EH (cell line): ENCODE results near the gene ATL3.
"Not testable (repeated sequence)": the region's sequence is repeated elsewhere in the genome, so short reads cannot be mapped to it uniquely, and the experiment has no call there.

Experiments
- DNase-seq: peaks from one replicate; pipeline ENCODE4 v3.0.0-alpha.2; 2015; ENCODE audit warnings: low read depth

ATL3 gene

DNA sequence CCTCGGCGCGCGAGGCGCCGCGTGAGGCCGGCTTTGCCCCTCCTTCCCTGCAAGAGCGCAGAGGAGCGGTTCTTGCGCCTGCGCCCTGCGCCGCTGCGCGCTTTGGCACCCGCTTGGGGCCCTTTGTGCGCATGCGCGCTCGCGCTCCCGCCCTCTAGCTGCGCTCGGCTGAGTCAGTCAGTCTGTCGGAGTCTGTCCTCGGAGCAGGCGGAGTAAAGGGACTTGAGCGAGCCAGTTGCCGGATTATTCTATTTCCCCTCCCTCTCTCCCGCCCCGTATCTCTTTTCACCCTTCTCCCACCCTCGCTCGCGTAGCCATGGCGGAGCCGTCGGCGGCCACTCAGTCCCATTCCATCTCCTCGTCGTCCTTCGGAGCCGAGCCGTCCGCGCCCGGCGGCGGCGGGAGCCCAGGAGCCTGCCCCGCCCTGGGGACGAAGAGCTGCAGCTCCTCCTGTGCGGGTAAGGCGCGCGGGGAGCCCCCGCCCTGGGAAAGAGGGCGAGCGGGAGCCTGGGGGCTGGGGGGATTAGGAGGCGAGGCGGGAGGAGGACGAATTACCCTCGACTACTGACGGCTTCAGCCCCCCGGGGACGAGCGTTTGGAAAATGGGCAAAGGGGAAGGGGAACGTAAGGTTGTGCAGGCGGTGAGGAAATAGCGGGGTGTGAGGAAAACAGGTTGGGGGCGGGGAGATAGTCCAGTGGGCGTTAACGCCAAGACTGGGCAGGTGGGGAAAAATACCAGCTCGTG, 10.3 kb upstream of the ATL3 start, which contains the start of gene RTN3:
Gene RTN3 (plus strand): TSS at position 180 of the 745 bp plus-strand sequence. CDS start 137 bp downstream, at position 317.
- peak; percentile 98 for DNase-seq

DNA sequence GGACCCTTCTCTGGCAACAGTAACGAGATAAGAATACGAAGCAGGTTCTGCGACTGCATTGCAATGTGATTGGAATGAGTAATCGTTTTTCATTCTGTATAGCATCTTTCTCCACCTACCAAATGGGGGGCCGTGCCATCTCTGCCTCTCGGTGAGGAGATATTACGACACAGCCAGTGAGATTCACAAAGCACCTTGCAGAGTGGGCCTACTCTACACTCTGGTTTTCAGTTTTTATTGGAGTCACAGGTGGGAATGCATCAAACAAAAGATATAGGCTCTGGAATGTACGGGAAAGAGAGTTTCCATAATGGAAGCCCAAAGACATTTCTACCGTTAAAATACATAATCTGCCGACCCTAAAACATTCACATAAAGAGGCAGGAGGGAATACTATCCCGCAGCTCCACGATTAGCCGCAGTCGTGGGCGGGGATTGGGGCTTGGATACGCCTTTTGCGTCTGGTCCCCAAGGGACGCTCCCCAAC, 9.7 kb upstream of the ATL3 start:
- DNase-seq, result no peak

DNA sequence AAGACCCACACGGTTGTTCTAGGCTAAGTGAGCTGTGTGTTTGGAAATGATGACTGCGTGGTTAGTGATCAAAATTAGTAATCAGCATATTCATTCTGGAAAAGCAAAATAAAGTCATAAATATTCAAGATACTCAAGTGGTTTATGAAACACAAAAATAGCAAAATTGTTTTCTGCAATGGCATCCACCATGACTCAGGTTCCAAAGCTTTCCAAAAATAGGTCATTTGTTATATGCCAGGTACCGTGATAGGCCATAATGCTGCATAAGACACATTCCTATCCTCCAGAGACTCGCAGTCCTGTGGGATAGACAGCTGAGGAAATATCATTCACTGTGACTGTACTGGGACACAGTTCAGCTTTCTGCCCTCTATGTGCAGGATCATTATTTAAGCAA, 2.4 kb upstream of the ATL3 start:
- peak; percentile 70 for DNase-seq

DNA sequence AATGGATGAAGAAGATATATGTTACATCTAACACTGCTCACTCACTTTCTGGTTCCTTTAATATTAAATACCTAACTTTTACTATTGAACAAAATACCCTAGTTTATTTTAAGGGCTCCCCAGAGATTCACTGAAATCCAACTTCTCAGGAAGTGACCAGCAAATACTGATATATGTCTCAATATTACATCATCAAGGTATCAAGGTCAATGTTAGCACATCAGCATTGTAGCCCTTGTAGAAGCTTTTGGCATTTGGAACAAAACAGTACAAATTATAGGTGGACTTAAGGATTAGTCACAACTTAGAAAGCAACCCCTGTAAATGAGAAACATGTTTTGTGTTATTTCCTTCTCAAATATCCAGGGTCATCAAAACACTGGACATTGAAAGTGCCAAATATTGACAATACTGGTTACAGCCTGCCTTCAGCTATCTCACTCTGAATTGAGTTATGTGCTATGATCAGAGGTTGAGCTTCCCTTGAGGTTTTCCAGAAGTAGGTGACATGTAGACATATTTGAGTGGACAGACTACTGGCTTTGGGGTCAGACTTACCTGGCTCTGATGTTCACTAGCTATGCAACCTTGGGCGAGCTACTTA, 1.9 kb upstream of the ATL3 start:
- DNase-seq, result no peak

DNA sequence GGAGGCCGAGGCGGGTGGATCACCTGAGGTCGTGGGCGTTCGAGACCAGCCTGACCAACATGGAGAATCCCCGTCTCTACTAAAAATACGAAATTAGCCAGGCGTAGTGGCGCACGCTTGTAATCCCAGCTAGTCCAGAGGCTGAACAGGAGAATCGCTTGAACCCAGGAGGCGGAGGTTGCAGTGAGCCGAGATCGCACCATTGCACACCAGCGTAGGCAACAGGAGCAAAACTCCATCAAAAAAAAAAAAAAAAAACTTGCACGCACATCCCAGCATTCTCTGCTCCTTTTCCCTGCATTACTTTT, 934 bp upstream of the ATL3 start:
- DNase-seq, result no peak

DNA sequence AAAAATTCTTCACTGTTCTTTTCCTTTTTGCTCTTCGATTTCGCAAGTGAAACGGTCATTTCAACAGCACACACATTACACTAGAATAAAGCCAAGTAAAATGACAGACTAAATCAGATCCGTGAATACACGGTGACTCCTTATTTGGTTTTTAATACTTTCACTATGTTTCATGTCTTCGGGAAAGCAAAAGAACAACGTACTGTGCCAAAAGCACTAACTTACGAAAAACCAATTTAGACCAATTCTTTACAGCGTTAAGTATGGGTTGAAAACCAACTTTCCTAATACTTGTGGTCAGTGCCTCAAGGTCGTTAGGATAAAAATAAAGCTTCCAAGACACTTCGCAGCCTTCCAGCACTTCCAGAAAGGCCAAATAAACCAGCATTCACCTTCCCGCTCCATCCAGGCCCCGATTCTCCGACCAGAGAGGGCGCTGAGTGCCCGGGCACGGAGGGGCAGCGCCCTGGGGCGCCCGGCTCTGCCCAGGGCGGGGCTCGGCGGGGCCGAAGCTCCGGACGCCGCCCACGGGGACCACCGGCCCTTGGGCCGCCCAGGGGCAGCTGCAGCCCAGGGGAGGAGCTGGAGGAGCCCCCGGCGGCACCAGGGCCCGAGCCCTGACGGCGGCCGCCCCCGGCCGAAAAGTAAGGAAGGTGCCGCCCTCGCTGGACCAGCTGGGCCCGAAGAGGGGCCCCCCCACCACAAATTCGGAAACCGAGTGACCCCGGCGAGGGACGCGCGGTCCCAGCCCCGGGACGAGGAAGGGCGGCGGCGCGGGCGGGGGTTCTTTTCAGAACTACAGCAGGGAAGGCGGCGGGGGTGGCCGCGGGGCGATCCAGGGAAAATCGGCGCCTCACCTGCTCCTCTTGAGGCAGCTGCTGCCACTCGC, 499 bp downstream of the ATL3 start:
- peak; percentile 69 for DNase-seq

DNA sequence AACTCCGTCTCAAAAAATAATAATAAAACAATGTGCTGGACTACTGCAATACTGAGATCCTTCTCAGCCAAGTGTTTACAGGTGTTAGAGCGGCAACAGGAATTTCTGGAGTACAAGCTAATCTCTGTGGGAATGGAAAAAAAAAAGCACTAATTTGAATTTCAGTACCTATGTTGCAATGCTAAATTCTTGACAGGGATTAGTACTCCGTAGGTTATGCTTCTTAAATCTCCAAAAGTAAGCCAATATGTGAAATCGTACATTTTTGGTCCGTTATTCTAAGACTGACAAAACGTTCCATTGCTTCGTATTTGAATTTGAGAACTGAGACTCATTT, 1.1 kb downstream of the ATL3 start:
- no peak for DNase-seq

DNA sequence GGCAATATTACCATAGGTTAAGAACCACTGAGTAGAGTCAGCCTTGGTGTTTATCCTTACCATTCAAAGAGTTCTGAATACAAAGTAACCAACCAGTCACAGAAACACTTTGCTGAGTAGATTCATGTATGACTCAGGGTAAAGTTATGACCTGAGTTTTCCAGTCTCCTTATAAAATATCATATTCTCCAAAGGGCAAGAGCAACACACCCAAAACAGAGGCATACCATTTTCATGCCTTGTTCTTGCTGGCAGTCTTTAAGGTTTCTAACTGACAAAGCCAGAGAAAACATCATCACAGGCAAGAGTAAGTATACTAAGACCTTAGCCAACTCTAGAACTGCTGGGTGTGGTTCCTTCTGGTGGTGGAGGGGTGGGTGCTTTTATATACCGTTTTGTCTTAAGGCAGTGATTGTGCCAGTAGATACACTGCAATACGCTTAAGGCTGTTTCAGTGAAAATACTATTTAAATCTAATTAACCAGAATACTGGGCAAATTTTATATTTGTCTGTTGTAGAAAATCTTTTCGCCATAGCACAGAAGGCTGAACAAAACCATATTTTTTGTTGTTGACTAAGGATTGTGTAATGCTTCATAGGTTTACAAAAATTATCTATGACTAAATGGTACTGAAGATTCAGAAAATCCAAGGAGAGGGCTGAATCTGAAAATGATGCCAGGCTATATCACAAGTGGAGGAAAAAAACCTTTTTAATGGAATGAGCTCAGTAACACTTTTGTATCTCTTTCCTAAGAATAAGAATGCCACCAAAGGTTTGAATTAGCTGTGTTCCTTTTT, 3.0 kb downstream of the ATL3 start:
- DNase-seq, result peak; percentile 96

DNA sequence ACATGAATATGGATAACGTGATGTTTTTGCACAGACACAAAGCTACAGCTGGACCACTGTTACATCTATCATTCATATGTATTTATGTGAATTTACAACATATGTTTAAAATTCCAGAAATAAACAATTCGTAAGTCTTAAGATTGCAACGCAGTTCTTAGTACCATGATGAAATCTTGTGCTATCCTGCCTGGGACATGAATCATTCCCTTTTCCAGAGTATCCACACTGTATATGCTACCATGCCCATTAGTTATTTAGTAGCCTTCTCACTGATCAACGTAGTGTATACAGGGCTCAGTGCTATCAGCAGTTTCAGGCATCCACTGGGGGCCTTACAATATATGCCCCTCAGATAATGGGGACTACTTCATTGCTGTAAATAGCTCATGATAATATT, 4.3 kb downstream of the ATL3 start:
- peak; percentile 73 for DNase-seq

DNA sequence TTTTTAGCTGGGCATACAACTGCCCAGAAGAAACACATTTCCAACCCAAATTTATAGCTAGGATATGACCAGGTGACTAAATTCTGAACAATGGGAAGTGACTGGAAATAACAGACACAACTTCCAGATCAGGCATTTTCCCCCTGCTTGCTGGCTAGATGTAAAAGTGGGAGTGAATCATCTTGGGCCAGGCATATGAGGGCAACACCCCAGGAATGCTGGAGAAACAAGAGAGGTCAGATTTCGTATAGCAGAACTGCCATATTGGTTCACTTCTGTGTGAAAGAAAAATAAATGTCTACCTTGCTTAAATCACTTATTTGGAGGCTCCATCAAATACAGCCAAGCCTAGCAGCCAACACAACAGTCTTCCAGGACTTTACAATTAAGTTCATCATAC, 7.4 kb downstream of the ATL3 start:
- DNase-seq, result peak; percentile 78

DNA sequence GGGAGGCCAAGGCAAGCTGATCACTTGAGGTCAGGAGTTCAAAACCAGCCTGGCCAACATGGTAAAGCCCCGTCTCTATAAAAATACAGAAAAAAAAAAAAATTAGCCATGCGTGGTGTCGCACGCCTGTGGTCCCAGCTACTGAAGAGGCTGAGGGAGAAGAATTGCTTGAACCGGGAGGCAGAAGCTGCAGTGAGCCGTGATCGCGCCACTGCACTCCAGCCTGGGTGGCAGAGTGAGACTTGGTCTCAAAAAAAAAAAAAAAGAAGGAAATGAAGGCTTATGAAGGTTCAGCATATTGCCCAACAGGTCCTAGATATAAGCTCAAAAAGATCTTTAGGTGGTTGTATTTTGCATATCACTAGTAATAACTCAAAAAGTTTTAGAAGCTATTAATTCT, 10.2 kb downstream of the ATL3 start:
- DNase-seq, result no peak

DNA sequence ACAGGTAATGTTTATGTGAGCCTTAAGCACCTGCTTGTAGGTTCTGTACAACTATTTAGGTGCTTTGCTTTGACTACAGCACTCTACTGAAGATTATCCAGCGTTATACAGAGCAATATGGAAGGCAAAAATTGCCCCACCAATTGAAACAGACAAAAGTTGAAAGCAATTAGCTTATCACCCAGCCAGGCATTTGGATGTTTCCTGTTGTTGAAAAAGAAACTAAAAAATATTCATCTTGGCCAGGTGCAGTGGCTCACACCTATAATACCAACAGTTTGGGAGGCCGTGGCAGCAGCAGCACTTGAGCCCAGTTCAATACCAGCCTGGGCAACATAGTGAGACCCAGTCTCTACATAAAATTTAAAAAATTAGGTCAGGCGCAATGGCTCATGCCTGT, 18.5 kb downstream of the ATL3 start:
- DNase-seq, result no peak

DNA sequence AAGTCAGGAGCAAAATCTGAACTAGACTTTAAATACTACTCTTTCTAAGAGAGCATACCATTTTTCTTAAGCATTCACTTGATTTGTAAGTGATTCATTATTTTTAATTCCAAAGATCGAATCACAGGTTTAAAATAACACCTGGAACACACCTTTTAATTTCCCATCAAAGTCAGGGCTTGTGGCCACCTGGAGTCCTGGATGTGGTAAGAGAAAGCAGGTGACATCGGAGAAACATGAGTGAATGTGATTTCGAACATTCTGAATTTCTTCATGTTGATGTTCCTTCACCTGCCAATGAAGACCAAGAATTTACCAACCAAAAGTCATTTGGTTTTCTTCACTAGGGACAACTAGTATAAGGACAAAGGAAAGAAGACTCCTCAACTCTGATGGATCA, 28.0 kb downstream of the ATL3 start:
- no peak for DNase-seq

DNA sequence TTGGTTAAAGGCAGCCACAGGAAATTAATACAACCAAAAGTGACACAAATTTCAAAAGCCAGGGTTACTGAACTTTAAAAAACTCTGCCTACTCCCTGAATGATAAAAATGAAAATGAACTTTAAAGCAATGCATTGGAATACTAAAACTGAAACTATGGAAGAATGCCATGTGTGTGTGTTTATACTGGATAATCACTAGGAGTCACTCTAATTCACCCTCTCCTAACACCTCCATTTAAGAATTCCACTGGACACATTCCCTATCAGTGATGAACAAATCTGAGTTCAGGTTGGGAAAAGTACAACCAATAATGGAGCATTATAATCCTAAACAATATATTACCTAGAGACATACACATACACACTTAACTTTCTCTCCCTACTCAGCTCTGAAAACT, 29.4 kb downstream of the ATL3 start:
- DNase-seq, result peak; percentile 40

DNA sequence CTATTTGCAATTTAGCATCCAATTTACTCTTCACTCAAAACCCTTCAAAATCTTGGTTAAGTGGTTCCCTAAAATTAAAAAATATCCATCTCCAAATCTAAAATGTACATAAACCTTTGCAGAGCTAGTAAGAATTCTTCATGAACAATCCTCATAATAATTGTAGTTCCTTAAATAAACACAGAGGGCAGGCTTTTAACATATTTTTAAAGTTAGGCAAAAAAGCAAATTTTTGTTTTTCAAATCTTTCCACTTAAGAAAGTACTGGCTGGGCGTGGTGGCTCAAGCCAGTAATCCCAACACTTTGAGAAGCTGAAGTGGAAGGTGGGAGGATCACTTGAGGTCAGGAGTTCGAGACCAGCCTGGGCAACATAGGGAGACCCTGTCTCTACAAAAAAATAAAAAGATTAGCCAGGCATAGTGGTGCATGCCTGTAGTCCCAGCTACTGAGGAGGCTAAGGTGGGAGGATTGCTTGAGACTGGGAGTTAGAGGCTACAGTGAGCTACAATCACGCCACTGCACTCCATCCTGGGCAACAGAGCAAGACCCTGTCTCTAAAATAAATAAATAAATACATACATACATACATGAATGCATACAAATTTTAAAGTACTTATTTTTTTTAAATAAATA, 31.9 kb downstream of the ATL3 start:
- peak; percentile 34 for DNase-seq

DNA sequence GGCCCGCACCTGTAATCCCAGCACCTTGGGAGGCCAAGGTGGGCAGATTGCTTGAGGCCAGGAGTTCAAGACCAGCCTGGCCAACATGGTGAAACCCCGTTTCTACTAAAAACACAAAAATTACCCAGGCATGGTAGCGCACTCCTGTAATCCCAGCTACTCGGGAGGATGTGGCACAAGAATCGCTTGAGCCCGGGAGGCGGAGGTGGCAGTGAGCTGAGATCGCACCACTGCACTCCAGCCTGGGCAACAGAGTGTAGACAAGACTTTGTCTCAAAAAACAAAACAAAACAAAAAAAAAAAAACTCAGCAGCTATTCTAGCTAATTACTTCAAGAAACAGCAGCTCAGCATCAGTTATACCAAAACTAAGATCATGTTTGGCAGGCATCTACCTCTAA, 32.7 kb downstream of the ATL3 start:
- DNase-seq, result not testable (repeated sequence)

DNA sequence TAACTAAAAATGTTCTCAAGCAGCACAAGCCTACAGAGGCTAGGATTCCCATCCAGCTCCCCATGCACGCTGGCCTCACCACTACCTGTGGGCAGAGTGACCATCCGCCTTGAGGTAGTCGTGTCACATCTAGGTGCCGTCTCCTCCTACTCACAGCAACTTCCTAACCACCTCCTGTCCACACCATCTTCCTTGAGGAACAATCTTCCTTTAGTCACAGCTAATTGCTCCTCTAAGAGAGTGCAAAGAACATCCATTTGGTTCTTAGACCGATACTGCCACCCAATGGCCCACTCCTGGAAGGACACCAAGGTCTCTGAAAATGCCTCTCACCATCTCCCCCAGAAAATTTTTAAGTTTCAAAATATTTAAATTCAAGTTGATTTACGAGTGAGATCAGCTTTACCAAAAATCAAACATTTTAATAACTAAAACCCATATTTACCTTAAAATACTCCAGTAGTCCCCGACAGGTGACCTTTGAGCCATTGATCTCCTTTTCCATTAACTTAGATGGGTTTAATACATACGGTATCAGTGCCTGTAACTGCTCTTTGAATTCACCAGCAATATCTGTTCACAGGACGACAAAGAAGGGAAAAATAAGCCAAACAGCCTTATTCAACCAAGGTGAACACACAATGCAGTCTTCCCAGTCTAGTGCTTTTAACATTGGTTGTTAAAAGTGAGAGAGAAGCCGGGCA, 35.3 kb downstream of the ATL3 start:
- peak; percentile 68 for DNase-seq

DNA sequence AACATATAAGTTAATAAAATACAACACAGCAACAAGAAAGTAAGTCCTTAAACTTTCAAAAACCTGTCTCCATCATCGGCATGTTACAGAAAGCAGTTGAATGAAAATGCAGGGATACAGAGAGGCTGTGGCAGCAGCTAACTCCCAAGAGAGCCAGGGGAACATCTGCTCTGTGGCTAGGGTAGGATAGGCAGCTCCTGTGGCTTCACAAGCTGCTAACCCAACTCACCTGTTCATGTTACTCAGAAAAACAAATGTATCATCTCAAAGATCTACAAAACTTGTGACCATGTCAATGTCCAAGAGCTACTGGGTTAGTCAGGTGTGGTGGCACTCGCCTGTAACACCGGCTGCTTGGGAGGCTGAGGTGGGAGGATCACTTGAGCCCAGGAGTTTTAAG, 41.8 kb downstream of the ATL3 start:
- DNase-seq, result no peak

DNA sequence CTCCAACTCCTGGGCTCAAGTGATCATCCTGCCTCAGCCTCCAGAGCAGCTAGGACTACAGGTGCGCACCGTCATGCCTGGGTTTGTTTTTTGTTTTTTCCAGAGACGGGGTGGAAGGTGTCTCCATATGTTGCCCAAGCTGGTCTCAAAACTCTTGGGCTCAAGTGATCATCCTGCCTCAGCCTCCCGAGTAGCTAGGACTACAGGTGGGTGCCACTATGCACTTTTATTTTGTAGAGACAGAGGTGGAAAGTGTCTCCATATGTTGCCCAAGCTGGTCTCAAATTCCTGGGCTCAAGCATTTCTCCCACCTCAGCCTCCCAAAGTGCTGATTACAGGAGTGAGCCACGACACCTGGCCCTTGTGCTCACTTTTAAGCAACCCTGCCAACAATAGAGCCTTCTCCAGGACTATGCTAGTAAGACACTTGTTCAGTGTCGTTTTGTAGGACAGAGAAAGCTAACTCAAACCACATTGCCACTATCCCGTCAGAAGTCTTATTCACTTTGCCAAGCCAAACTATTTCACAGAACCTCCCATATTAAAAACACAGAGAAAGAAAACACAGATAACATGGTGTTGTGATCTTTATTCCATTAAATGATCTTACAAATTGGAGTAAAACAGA, 47.5 kb downstream of the ATL3 start:
- DNase-seq, result no peak

DNA sequence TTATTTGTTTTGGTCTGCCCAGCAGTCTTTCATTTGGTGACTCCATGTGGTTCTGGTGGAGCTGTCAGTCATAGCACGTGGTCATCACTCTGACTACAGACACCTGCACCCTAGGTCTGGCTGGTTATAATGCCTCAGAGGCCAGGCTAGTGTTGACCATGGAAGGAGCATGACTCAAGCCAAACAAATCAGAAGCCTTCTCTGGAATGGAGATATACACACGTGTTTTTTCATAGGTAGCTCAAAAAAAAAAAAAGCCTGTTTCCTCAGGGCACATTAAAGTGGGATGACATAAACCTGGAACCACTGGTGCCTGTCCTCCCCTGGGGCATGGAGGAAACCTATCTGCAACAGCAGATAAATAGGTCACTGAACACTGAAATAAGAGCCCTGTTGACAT, 48.9 kb downstream of the ATL3 start:
- no peak for DNase-seq

DNA sequence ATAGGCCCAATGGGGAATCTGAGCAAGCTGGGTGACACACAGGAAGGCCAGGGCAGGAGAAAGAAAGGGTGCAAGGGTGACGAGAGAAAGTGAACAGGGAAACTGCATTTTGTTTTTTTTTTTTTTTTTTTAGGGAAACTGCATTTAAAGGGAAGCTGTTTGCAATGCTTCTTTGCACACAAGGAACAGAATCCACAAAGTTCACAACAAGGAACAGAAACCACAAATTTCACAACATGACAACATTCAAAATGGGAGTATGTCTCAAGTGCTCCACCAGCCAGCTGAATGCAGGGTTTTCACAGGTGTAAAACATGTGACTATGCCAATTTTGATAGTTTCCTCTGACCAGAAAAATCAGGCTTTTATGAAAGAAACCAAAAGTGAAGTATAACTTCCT, 50.1 kb downstream of the ATL3 start:
- DNase-seq, result no peak
